NCI-H1436 treated with DMSO at 0.1 percent for 48 hours (cell line): ENCODE data around the gene LRTM2.
A peak's percentile ranks its signal among the peaks of the same experiment; 100 is the strongest.

Source experiments
- DNase-seq: peaks from one replicate; lab custom pipeline; 2025; lab: John Stamatoyannopoulos, UW

LRTM2 gene

DNA sequence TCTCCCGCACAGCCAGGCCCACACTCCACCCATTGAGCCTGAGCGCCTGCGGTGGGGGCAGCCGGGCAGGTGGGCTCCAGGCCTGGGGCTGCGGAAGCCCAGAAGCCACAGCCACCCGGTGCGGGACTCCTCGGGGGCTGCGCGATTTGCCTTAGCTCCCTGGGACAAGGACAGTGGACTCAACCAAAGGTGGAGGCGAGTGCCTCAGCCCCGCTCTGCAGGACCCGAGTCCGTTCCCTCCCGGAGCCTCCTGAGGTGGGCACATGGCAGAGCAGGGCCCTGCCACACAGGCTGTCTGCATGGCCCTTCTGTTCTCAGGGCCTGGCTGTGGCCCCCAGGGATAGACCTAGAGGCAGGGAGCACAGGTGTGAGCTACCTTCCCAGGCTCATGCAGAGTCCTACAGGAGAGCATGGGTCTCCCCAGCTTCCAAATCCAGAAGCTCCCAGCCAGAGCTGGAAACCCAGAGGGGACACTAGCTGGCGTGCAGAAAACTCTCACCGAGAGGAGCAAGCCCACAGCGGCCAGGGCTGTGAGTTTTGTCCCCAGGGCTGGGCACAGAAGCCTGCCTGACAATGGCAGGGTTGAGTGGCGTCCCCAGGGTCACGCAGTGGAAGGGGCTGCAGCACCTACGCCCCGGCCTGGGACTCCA, 22.2 kb upstream of the LRTM2 start:
- DNase-seq = no peak

DNA sequence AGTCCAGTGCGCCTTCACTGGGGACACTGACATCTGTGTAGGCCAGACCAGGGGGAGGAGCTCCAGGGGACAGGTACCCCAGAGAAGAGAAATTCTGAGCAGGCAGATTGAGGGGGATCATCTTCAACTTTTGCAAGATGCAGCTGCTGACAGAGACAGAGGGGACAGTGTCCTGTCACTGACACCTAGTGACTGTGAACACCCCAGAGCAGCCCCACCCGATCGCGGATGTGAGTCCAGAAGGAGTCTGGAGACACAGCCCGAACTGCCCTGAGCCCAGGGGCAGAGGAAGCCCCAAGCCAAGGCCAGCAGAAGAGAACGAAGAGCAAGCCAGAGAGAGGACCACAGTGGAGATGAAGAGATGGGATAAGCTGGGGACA, 21.7 kb upstream of the LRTM2 start:
- DNase-seq = no peak

DNA sequence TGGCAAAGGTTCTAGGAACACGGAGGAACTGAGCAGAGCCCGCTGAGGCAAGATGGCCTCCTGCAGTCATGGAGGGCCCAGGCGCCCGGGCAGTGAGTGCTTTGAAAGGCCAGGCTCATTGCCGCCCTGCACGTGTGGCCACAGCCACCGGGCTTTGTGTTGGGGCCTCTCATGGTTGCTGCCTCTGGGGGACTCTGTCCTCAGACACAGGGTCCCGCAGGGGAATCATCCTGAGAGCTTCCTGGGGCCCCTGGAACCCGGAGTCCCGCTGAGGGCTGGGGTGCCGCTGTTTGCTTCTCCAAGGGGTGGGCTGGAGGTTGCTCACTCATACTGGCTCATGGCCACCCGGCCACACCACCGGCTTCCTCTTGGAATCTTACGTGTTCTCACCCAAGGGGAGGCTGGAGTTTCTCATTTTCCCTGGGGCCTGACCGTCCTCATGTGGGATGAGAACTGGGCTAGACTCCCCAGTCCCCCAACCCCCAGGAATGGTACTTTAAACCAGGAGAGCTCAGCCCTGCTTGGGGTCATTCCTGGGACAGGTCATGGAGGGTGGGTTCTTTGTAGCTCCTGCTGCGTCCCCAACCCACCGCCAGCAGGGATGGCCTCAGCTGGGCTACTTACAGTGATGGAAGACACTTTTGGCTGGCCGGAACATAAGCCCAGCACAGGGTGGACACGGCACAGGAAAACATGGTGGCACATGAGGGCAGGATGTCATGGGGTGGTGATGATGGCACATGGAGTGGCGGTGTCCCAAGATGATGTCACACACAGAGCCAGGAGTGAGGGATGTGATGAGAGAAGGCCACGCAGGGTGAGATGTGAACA, 21.1 kb upstream of the LRTM2 start:
- no peak for DNase-seq

DNA sequence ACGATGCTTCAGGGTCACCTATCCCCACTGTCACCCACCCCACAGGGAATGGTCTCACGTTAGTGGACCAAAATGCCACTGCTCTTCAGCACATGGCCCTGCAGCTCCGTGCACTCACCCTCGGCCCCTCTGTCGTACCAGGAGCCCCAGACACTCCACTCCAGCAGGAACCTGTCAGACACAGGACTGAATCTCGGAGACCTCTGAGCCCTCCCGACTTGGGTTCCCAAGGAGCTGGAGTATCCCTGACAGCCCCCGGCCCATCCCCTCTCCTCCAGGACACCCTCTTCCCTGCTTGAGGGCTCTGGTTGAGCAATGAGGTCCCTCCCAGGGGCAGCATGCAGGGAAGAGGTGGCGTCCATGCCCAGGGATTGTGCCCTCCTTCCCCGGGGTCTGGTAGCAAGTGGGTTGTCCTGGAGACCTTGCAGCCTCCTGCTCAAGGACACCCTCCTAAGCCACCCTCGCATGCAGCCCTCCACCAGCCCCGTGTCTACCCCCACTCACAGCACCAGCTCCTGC, 20.4 kb upstream of the LRTM2 start:
- DNase-seq = no peak

DNA sequence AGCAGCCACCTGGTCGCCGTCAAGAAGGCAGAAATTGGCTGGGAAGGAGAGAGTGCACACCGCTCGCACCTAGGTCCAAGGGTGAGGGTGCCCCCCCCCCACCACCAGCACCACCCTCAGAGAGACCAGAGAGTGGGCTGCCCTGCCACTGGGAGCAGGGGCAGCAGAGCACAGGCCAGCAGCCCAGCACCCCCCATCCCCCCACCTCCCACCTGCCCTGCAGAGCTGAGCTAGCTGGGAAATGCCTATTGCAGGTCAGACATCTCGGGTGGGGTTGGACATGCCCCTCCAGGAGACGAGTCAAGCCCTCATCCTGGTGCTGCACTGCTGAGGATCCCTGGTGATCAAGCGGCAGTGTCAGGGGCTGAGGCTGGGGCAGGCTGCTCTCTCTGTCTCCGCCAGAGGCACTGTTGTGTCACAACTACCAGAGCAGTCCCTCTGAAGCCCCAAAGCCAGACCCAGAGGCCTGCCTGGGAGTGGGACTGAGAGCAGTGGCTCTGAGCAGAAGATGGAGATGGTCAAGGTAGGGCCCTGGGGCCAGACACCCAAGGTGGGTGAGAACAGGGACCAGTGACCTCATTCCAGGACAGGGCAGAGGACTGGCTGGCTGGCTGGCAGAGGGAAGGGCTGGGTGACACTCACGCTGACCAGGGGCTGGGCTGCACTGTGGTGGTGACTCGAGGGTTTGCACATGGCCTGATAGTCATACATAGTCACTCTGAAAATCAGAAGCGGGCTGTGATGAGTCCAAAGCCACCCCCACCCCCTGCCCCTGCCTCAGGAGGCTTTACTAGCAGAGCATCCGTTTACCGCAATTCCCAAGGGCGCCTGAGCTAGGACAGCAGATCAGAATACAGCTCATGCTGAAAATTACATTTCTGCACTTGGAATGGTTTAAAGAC, 19.7 kb upstream of the LRTM2 start:
- DNase-seq = no peak

DNA sequence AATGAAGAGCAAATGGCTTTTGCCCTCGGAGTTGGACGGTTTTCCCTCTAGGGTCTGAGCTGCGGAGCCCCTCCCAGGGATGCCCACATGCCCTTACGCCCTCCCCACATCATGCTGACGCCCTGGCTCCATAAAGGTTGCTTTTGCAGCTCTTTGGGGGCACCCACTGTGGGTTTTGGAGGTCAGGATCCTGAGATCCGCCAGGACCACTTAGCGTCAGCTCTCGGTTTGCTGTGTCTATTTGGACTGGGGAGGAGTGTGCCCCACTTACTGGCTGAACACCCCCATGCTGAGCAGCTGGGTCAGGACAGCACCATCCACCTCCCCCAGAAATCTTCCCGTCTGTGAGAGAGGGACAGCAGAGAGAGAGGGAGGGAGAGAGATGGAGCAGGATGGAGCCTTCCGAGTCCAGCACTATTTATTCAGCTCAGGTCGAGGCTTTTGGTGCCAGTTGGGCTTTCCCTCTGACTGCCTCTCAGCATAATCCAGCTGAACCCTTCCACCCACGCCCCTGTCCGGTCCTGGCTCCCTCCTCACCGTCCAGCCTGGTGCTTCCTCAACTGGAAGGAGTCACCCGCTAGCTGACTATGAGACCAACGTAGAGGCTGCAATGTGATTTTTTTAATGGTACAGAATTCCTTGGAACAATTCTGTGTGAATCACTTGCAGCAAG, 18.9 kb upstream of the LRTM2 start:
- DNase-seq = no peak

DNA sequence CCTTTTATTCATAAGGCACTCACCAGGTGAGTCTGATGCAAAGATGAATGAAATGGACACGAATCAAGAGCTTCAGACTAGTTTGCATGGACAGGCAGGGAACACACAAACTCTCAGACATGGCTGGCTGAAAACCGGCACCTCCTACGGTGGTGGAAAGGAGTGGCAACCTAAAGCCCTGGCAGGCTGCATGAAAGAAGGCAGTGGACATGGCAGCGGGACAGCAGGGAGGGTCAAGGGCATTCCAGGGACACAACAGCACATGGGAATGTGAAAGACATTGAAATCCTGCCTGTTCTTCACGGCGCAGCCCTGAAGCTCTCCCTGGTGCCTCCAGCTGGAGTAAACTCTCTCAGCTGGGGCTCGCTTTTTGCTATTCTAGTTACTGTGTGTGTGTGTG, 16.6 kb upstream of the LRTM2 start:
- DNase-seq = no peak

DNA sequence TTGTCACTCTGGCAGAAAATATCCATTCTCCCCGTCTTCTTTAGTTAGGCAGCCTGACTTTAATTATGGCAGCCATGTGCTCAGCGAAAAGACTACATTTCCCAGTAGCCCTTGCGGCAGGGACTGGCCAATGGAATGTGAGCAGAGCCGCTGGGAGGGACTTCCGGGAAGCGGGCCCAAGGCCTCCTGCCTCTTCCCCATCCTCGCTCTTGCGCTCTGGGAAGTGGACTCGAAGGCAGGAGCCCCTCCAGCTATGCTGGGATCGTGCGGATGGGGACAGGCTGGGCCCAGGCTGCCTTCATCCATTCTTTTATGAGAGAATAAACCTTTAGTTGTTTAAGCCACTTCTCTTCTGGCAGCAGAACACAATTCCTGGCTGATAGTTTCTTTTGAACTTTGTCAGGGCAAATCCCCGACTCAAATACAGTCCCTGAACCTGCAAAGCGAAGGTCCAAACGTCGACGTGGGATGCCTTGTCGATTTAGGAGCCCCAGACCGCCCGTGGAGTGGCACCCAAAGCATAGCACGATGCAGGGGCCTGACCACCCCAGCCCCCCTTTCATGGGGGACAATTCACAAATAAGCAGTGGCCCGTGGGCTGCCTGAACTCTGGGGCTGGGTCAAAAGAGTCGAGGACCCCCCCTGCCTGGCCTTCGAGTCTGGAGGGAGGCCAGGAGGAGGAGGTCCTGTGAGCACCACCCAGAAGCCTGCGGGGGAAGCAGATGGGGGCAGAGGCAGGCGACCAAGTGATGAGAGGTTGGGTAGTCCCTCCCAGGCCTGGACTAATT, 15.6 kb upstream of the LRTM2 start:
- DNase-seq = peak; percentile 29

DNA sequence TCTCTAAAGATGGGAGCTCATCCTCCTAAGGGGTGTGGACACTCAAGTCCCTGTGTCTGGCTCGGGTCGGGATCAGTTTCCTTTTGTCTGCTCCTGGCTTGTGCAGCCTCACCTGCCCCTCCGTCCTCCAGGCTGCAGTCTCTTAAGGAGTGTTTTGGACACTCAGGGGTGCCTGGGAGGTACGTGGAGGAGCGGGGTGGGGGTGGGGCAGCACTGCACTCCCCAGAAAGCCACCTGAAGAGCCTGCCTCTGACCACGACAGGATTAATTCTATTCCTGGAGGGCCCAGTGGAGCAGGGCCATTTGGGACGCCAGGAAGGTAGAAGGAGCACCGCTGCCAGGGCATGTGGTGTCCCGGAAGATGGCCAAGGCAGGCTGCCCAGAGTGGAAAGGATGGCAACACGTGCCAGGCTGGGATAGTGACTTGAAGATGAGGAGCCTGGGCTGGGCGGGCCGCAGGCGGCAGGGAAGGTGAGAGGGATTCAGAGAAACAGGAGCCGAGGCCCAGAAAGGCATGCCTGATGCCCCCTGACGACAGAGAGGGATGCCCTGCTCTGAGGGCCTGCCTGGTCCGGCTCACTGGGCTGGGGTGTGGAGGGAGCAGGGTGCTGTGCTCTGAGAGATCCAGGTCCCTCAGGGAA, 14.8 kb upstream of the LRTM2 start:
- no peak for DNase-seq

DNA sequence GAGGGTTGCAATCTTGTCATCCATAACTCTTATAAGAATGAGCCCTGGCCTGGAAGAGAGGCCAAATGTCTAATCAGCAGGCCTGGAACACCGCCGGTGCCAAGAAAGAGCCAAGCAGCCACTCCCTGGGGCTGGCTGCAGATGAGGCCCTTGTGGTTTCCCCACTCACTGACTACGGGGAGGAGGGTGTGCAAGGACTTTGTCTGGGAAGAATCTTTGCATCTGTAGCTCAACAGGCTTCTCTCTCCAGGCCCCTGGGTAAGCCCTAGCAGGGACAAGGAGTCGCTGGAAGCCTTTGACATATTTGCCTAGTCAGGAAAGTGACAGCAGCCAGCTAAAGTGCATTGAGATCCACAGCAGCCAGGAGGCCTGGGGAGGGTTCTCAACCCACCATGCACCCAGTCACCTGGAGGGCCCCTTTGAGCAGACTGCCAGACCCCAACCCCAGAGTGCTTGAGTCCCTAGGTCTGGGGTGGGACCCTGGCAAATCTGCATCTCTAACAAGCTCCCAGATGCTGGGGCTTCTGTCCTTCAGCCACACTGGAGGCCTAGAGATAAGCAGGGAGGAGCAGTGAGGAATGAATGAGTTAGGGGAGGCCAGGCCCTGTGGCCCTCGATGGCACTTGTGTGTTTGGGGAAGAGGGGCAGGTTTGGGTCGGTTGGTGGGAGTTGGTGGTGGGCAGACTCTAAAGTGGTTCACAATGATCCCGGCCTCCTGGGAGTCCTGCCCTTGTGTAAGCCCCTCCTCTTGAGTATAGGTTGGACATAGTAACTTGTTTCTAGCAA, 13.9 kb upstream of the LRTM2 start:
- DNase-seq = no peak

DNA sequence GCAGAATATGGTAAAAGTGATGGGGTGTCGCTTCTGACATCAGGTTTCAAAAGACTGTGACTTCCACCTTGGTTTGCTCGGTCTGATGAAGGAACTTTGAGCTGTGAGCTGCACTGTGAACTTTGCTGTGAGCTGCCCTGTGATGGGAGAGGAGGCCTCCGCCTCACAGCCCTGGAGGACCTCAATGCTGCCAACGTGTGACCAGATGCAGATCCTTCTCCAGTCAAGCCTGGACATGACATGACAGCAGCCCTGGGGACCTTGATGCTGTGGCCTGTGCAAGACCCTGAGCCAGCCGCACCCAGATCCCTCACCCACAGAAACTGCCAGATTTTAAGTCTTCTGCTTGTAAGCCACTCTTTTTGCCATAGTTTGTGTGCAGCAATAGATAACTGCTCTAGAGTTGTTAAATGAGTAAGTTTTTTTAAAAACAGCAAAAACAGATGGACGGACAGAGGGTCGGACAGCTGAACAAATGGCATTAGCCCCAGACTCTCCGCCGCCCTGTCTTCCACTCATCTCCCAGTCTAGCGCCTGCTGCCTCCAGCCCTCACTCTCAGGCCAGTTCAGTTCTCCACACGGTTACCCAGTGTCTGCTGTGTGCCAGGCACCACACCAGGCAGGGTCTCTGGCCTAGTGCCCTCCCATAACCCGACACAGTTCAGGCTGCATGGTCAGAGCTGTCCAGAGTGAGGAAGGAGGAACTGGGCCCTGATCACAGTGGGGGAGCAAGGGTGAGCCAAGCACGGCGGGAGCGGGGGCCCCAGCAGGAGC, 13.1 kb upstream of the LRTM2 start:
- no peak for DNase-seq

DNA sequence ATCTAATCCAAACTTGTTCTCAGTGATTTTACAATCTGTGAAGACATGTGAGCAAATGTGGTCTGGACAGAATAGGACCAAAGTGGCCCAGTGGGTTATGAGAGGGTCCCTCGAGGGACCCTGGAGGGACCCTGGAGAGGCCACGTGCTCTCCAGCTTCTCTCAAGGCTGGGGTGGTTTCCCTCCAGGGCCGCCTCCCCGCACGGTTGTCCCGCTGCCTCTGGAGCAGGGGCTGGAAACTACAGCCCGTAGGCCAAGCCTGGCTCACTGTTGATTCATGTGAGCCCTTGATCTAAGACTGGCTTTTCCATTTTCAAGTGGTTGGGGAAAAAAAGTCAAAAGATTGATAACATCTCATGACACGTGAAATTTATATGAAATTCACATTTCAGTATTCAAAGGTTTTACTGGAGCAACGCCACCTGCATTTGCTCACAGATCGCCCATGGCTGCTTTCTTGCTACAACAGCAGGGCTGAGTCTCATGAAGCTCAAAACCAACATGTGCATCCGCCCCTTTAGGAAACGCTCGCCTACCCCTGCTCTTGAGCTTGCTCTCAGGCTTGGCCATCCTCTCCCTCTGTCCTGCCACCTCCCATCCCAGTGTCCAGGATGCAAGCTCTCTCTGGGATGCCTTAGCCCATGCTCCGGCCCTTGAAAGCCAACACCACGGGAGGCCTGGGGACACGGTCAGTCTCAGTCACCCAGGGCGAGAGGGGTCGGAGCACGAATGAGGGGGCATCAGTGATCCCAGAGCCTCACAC, 12.1 kb upstream of the LRTM2 start:
- no peak for DNase-seq

DNA sequence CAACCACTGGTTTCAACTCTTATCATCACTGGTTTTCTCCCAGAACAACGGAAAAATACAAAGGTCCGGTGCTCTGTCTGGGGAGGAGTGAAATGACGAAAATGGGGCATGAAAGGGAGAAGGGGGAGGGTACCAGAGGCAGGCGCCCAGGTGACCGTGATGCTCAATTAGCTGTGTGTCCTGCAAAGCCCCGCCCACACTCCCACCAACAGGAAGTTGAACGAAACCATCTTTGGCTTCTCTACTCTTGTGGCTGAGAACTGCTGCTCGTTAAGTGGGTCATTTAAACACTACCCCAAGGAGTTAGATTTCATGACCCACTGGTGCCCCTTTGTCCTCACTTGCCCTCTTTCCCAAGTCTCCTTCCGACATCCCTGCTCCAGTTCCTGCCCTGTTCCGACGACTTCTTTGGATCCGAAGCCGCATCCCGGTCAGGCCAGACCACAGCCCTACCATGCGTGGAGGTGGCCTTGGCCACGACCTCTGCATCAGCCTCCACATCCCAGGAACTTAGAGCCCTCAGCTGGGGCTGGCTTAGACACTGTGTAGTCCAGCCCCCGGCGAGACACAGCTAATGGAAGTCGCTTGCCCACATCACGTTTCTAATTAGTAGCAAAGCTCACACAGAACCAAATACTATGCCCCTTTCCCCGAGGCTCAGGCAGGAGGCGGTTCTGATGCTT, 11.4 kb upstream of the LRTM2 start:
- no peak for DNase-seq

DNA sequence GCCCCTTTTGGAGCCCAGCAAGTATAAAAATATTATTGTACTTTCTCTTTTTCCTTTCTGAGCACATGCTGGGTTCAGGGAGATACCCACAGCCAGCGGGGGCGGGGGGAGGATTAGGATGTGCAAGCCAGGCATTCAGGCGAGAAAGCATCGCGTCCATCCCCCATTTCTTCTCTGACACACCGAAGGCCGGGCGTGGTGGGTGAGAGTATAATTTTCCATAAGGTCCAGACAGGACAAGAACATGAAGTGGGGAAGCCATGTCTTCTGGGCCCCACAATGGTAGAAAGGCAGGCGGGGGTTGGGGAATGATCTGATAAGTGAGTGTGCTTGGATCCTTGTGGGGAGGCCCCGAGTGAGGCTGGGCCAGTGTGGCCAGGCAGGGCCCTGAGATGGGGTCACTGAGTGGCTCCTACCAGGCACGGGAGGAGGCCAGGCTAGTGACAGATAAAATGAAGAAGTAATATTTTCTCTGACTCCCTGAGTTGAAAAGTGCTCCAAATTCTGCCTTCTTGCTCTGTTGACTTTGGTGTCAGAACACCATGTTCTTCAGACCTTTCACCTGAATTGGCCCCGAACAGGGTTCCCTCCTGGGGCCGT, 10.7 kb upstream of the LRTM2 start:
- DNase-seq = no peak

DNA sequence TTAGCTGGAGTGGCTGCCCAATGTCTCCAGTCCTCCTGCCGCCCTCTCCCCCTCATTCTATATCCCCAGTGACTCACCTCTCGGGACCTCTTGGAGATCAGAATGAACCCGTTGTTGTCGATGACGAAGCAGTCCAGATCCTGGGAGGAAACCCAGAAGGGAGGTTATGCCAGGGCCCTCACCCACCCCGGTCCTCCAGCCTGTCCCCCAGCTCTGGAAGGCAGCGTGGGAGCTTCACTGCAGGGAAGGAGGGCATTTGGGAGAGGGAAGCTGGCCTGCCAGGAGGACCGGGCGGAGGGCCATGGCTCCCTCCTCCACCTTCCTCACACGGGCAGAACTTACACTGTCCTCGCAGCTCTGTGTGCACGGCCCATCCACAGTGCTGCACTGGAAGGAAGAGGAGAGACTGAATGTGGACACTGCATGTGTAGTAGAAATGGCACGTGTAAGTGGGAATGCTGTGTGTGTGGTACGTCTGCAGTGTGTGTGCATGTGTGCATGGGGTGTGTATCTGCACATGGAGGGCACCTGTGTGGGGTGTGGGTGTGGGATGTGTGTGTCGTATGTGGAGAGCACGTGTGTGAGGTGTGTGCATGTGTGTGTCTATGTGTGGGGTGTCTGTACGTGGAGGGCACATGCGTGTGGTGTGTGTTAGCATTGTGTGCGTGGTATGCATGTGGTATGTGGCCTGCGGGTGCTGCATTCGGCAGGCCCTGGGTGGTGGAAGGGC, 10.0 kb upstream of the LRTM2 start:
- no peak for DNase-seq

DNA sequence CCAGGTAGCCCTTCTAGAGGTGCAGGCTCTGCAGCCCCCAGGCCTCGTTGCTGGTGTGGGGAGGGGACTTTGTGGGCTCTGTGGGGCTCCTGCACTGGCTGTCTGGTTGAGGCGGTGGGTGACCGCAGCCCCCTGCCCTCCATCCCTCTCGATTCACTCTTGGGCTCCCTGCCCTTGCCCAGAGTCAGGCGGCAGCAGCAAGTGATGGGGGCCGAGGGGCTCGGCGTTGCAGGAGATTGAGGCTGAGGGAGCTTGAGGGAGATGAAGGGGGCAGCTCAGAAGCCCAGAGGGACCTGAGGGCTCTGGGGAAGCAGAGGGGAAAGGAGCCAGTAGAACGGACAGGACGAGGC, 9.5 kb upstream of the LRTM2 start:
- DNase-seq = no peak
